HG03354 (cell line): Measurements from ENCODE around the gene ARHGEF11.

Experiments
- ATAC-seq: cut with Tn5 transposase; IDR thresholded peaks from one replicate; pipeline ENCODE4 v1.9.1; 2021; ENCODE audit warnings: mild to moderate bottlenecking; ENCODE audit not compliant: unreplicated experiment, poor library complexity, severe bottlenecking

Gene ARHGEF11

GRCh38 chr1:156901966-156902915 lies 143.3 kb downstream of the ARHGEF11 start:
- ATAC-seq = no peak

GRCh38 chr1:156901590-156901900 lies 144.0 kb downstream of the ARHGEF11 start:
- no peak for ATAC-seq

- no peak for ATAC-seq
Measured at GRCh38 chr1:156900896-156901589, 144.5 kb downstream of the ARHGEF11 start.

- no peak for ATAC-seq
Measured at GRCh38 chr1:156899956-156900718, 145.4 kb downstream of the ARHGEF11 start.

GRCh38 chr1:156898971-156899664 lies 146.4 kb downstream of the ARHGEF11 start:
- no peak for ATAC-seq

GRCh38 chr1:156898161-156898566 lies 147.4 kb downstream of the ARHGEF11 start:
- no peak for ATAC-seq

GRCh38 chr1:156897078-156897825 lies 148.3 kb downstream of the ARHGEF11 start:
- no peak for ATAC-seq

- ATAC-seq = no peak
Measured at GRCh38 chr1:156896490-156897033, 149.0 kb downstream of the ARHGEF11 start.

- ATAC-seq = no peak
Measured at GRCh38 chr1:156895927-156896326, 149.6 kb downstream of the ARHGEF11 start.

GRCh38 chr1:156895455-156895812 lies 150.1 kb downstream of the ARHGEF11 start:
- ATAC-seq = no peak

GRCh38 chr1:156894711-156895454 lies 150.7 kb downstream of the ARHGEF11 start:
- no peak for ATAC-seq

GRCh38 chr1:156894001-156894400 lies 151.5 kb downstream of the ARHGEF11 start:
- ATAC-seq = no peak

GRCh38 chr1:156893048-156893953 lies 152.2 kb downstream of the ARHGEF11 start, which contains the start of gene PEAR1:
Gene PEAR1, plus strand, starts transcription at chr1:156893718. Its CDS starts 10,209 bp downstream, at chr1:156903927.
- no peak for ATAC-seq

- peak; percentile 83 for ATAC-seq
Measured at GRCh38 chr1:156892190-156893047, 153.1 kb downstream of the ARHGEF11 start.

- ATAC-seq = no peak
Measured at GRCh38 chr1:156889802-156890580, 155.6 kb downstream of the ARHGEF11 start.
